Ecto neural progenitor cell (in vitro differentiated cells): ENCODE data around the gene CELF4.
A peak's percentile ranks its signal among the peaks of the same experiment; 100 is the strongest.

Source experiments
- DNase-seq: peaks from one replicate; pipeline ENCODE4 v3.0.0-alpha.2; 2018; ENCODE audit warnings: low spot score

CELF4 gene

GRCh38 chr18:37412333-37412732 lies 153.3 kb downstream of the CELF4 start:
- no peak for DNase-seq

GRCh38 chr18:37409878-37410277 lies 155.7 kb downstream of the CELF4 start:
- DNase-seq: no peak

- no peak for DNase-seq
Measured at GRCh38 chr18:37408676-37409265, 156.8 kb downstream of the CELF4 start.

- no peak for DNase-seq
Measured at GRCh38 chr18:37407571-37407970, 158.0 kb downstream of the CELF4 start.

GRCh38 chr18:37405772-37406171 lies 159.8 kb downstream of the CELF4 start:
- DNase-seq: no peak

GRCh38 chr18:37405229-37405628 lies 160.4 kb downstream of the CELF4 start:
- no peak for DNase-seq

GRCh38 chr18:37403788-37404187 lies 161.8 kb downstream of the CELF4 start:
- no peak for DNase-seq

GRCh38 chr18:37403100-37403781 lies 162.4 kb downstream of the CELF4 start:
- no peak for DNase-seq

GRCh38 chr18:37402735-37403099 lies 162.9 kb downstream of the CELF4 start:
- DNase-seq: no peak

- DNase-seq: no peak
Measured at GRCh38 chr18:37400802-37401201, 164.8 kb downstream of the CELF4 start.

GRCh38 chr18:37398248-37398920 lies 167.2 kb downstream of the CELF4 start:
- no peak for DNase-seq

- no peak for DNase-seq
Measured at GRCh38 chr18:37397814-37398213, 167.8 kb downstream of the CELF4 start.

- DNase-seq: no peak
Measured at GRCh38 chr18:37396971-37397720, 168.5 kb downstream of the CELF4 start.

GRCh38 chr18:37395631-37396030 lies 170.0 kb downstream of the CELF4 start:
- DNase-seq: no peak

- no peak for DNase-seq
Measured at GRCh38 chr18:37395138-37395537, 170.5 kb downstream of the CELF4 start.

- no peak for DNase-seq
Measured at GRCh38 chr18:37394610-37394965, 171.0 kb downstream of the CELF4 start.

GRCh38 chr18:37393945-37394609 lies 171.5 kb downstream of the CELF4 start:
- peak; percentile 93 for DNase-seq

- no peak for DNase-seq
Measured at GRCh38 chr18:37393221-37393827, 172.3 kb downstream of the CELF4 start.

GRCh38 chr18:37392648-37393047 lies 172.9 kb downstream of the CELF4 start:
- no peak for DNase-seq

GRCh38 chr18:37391698-37392548 lies 173.7 kb downstream of the CELF4 start:
- no peak for DNase-seq

GRCh38 chr18:37391156-37391555 lies 174.4 kb downstream of the CELF4 start:
- no peak for DNase-seq
